Right kidney (tissue), 1 donor: ENCODE measurements around the gene RALGAPA2.
A peak's percentile ranks its signal among the peaks of the same experiment; 100 is the strongest.

Experiments used
- DNase-seq: peaks from one replicate; pipeline ENCODE4 v3.0.0-alpha.2; 2016

Gene RALGAPA2

GRCh38 chr20:20462185-20462584 lies 250.3 kb downstream of the RALGAPA2 start:
- no peak for DNase-seq

- no peak for DNase-seq
Measured at GRCh38 chr20:20461551-20461950, 250.9 kb downstream of the RALGAPA2 start.

DNA sequence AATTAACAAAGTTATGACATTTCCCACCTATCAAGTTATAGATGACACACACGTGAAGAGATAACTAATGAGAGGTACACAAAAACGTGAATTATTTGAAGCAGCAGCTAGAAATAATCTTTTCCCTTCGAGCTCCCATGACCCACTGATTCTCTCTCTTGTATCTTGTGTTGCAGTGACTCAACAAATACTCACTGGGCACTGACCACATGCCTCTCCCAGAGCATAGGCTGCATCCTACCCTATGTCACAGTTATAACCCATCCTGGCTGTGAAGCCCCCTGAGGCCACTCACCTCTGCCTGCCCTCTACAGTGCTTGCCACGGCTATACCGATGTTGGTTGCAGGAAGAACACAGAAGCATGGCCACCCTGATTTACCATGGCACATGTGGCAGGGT lies 252.7 kb downstream of the RALGAPA2 start:
- no peak for DNase-seq

DNA sequence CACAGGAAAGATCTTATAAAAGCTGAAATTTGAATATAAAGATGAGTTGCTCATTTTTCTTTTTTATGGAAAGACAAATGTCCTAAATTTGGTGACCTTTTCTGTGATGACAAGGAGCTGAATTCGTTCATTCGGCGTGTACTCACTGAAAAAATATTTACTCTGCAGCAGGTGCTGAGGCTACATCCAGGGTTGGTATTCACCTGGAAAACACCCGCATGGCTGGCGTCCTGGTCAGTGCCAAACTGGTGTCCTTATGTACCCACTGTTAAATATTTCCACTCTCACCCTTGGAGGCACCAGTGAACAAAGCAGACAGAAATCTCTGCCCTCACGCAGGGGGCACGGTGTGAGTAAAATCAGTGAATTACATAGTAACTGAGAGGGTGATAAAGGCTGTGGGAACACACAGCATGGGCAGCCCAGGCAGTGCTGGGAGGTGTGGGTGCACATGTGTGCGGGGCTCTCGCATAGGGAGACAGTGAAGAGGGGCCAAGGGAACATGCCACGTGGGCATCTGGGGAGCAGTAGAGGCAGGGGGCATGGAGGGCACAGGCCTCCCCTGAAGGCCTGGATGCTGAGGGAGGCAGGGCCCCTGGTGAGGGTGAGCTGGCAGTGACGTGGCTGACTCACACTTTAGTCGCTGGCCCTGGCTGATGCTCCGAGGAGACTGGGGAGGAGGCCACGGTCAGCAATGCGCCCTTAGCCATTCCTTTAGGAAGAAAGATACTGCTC lies 254.9 kb downstream of the RALGAPA2 start:
- DNase-seq = no peak

DNA sequence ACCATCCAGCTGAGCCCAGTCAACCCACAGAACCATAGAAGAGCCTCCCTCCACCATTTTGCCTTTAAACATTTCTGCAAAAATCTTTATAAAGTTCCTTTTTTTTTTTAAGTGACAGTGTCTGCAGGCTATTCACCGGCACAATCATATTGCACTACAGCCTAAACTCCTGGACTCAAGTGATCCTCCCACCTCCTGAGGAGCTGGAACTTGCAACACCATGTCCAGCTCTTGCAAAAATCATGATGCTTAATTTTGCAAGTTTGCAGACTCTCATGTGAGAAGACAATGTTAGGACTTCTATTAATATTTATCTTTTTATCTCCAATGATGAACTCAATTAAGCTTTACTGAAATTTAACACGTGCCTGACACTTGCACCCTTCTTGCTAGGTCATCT lies 255.7 kb downstream of the RALGAPA2 start:
- no peak for DNase-seq

- no peak for DNase-seq
Measured at GRCh38 chr20:20455926-20456325, 256.5 kb downstream of the RALGAPA2 start.

DNA sequence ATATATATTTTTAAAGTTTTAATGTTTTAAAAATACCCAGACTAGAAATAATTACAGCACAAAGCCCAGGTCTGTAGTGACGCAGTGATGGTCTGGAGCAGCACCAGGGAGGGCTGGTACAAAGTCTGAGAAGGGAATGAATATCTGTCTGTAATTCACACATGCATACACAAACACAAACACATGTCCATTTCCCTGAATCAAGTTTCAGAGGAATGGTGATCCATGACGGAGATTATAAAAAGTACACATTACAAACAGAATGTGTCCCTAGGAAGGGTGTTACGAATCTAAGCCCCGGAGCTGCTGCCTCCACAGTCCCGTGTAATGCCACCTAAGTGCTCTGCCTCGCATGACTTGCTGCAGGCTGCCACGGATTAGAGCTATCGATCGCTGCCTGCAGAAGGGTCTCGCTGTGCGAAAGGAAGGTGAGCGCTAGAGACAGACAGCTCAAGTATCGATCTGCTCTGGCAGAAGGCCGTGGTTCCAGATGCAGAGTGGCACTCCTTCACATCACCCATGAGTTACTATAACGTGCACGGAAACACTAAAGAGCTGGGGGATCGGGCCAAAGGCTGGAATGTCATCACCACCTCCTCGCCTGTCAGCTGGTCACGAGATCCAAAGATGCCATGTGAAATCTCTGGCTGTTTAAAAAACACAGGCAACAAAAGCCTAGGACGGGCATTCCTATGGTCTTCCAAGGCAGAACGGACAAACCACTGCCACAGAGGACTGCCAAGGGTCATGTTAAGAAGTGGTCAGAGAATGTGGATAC lies 257.4 kb downstream of the RALGAPA2 start:
- DNase-seq = no peak

- DNase-seq = no peak
Measured at GRCh38 chr20:20454367-20454766, 258.1 kb downstream of the RALGAPA2 start.

DNA sequence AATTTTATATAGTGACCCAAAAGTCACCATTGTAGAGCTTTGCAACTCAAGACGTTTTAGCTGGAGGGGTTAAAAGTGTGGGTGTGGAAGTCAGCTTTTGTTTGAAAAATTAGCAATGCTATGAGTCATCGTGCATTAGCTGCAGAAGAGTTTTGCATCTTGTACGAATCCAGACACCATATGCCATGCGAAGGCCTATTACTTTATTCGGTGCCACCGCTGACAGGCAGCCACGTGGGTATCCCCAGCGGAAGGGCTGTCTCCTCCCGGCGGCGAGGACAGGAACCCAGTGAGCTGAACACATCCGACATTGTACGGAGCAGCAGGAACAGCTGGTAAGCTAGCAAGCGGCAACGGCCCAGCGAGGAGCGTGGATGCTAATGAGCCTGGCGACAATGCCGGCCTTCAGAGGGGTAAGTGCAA lies 260.2 kb downstream of the RALGAPA2 start:
- DNase-seq = peak; percentile 25

DNA sequence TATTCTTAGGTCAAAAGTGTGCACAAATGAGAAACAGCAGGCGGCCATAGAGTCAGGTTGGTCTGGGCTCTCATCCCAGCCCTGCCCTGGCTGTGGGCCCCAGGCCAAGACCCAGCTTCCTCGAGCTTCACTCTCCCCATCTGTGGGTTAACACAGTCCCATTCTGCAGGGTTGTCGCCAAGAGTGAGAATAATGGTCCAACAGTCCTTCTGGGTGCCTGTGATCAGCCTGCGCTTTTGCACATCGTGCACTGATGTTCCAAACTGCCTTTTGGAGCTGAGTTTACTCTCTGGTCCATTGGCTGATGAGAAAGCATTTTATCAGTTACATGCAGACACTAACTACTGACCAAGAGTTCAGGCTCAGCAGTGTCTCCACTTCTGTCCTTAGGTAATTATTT lies 261.9 kb downstream of the RALGAPA2 start:
- no peak for DNase-seq

GRCh38 chr20:20448881-20449280 lies 263.6 kb downstream of the RALGAPA2 start:
- no peak for DNase-seq

DNA sequence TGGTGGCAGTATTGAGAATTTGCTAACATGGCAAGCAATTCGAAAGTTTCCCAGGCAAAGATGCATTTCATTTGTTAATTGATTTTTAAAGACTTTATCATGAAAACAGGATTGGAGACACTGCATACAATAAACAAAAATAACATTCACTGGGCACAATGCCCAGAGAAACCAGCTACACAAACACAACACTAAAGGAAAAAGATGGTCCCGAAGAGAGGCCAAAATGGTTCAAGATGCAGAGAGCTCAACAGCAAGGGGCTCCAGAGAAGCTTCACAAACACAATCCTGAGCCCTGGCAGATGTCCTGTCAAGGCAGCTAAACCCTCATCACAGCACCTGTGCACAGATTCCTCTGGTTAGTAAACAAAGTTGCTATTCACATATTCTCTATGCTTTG lies 265.2 kb downstream of the RALGAPA2 start:
- no peak for DNase-seq

DNA sequence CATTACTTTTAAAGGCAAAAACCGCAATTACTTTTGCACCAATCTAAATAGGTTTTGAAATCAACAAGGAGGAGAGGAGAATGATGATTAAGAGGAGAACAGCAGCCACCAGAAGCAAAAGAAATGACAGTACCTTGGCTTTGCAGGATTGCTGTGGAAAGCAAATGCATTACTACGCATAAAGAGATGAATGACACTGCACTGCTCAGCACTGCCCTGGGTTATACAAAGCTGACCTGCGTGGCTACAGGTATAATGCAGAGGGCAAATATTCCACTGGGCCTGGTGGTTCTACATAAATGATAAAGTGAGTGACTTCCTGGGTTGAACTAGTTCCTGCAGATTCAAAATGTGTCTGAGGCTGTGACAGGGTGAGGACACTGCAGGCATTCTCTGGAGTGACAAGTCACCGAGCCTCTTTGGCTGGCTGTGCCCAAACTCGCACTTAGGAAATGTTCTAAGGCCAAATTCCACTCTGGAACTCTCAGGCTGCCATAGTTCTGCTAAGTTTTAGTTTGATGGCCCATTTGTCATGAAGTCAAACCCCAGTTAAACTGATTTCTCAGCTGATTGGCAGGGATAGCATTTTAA lies 265.9 kb downstream of the RALGAPA2 start:
- no peak for DNase-seq

DNA sequence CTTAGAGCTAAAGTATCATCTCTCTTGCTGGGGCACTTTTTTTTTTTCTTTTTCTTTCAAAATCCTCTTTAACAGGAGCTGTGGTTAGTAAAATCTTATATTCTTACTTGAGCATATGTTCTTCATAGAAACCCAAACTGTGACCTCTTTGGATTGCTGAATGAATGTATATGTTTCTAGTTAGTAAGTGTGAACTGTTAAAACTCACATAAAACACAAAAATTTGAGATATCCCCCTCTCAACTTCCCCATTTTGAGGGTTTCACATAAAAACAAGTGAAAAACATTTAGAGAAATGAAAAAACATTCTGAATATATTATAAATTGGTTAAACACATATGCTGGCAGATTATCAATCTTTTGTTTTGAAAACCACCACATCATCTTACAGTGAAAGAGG lies 266.4 kb downstream of the RALGAPA2 start:
- no peak for DNase-seq

DNA sequence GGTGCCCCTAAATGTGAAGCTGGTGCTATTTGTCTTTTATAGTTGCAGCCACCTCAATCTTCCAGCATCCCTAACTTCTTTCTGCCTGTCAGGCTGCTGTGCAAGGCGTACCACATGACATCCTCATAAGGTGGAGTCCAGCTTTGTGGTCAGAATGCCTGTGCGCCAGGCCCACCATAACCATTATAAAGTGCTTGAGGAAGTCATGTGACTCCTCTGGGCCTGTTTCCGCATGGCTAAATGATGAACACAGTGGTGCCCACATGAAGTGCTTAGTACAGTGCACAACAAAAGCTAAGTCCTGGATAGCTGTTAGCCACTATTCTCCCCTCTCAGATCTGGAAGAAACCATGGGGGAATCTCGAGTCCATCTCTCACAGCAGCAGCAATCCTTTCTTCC lies 268.9 kb downstream of the RALGAPA2 start:
- DNase-seq = no peak

GRCh38 chr20:20442466-20442865 lies 270.0 kb downstream of the RALGAPA2 start:
- DNase-seq = no peak

DNA sequence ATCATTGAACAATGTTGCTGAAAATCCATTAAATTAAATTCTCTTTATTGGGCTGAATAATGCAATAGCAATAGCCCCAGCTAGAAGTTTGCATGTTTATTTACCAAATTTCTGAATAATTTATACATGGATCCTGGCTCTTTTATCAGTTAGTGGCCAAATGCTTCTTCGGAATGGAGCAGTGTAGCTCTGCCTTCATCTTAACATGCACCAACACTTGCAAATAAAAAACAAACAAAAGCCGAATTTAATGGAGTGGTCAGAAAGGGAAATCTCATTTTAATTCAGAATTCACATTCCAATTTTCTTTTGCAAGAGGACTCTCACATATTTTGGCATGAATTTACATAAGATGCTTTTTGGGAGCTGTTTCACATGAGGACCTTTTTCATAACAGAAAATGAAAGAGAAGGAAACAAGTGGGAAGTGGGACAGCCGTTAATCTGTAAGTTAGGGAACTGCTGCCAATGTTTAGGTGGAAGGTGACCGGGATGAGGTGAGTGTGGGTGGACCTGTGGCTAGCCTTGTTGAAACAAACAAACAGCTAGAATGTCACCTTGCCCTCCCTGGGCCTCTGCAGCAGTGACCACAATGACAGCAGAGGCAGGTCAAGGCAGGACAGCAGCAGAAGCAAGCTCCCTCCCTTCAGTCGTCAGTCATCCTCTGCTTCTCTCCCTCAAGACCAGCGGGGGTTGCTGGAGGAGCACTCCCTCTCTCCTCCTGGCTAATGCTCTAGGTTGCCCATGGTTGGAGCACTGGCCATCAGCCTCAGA lies 271.4 kb downstream of the RALGAPA2 start:
- DNase-seq = no peak

GRCh38 chr20:20440481-20440880 lies 272.0 kb downstream of the RALGAPA2 start:
- no peak for DNase-seq

DNA sequence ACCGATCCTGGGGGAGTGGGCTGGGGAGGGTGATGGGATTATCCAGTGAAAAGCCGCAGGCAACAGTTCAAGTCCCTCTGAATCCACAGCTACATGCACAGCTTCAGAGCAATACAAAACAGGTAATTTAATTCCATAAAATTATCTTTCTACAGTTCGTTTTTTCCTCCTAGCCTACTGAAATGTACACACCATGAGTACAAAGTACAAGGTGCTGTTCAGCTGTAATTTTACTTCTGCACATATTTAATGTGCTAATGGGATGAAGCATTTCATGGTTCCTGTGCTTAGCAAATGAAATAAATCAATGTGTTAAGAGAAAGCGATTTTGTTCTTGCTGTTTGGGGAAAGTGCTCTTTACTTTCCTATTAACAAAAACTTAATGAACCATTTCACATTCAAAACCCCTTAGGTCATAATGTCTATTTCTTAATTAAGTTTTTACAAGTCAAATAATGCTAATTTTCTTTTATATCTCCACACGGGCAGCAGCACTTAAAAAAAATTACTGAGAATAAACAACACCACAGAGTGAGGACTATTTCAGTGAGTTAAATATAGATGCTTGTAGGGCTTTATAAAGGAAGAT lies 272.7 kb downstream of the RALGAPA2 start:
- DNase-seq = no peak

DNA sequence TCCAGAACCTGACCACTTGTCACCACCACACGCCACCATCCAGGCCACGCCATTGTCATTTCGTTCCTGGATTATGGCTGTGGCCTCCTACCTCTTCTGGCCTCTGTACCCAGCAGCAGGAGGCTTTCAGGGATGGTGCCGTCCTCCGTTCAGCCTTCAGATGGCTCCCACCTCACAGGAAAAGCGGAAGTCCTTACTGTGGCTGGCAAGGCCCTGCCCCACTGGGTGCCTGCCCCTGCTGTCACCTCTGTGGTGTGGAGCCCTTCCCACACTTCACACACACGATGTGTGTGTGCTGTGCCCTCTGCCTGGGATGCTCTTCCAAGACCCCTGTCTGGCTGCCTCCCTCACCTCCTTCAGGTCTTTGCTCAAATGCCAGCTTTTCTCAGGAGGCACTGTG lies 275.1 kb downstream of the RALGAPA2 start:
- no peak for DNase-seq

DNA sequence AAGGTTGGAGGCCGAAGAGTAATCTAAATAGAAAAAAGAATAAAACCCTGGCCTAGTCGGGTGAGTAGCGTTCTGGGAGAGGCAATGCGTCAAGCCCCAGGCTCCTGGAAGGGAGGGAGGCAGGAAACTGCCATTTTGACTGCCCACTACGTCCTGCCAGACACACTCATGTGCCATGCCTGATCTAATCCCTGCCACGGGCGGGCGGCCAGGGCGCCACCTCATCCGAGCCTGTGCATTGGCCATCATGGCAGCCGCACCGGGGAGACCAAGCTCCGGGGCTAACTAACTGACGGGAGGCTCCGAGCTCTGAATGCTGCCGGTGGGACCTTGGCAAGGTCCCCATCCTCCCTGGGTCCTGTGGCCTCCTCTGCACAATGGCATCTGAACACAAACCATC lies 275.8 kb downstream of the RALGAPA2 start:
- DNase-seq = no peak

- DNase-seq = no peak
Measured at GRCh38 chr20:20435453-20435852, 277.0 kb downstream of the RALGAPA2 start.
